IMR-90 (cell line): ENCODE data around the gene PHIP. TPM values are rescaled to one million over a fixed set of nuclear protein-coding genes. Genes with fewer than 3 reads are reported as not detected.

Experiments used
- polyA plus RNA-seq, 3 experiments: library from polyadenylated mRNA; depleted of rRNA; stranded (reverse); fragments of >200 nt; gene quantifications; 2 replicates each; pipeline ENCODE4 v1.2.3, GENCODE V29; 2012; ENCODE audit warnings: low replicate concordance in 1 of 3
- total RNA-seq: library from RNA; depleted of rRNA; stranded (reverse); fragments of >200 nt; gene quantifications from 2 replicates; pipeline ENCODE4 v1.2.3, GENCODE V29; 2012; rRNA removed

PHIP gene
- total and polyA plus RNA-seq, 2 of the 4 experiments (the other 2 are of a cell fraction) = 3.4 to 20.4 TPM

Other genes with a start within 250 kb of the PHIP start
- gene IRAK1BP1, start 210.7 kb downstream of the PHIP start, total RNA-seq = 1.9 and 2.2 TPM in 2 replicates
- gene IRAK1BP1, start 210.7 kb downstream of the PHIP start, polyA plus RNA-seq (2012; rRNA removed) = 0.83 and 0.94 TPM in 2 replicates
- 6.8 and 22.5 TPM in 2 replicates for gene HMGN3, start 156.4 kb upstream of the PHIP start, total RNA-seq
- 33.5 and 35.5 TPM in 2 replicates for gene HMGN3, start 156.4 kb upstream of the PHIP start, polyA plus RNA-seq (2012; rRNA removed)